Putamen (tissue), 1 donor: Measurements from ENCODE around the gene ADGRB2.

ENCODE experiments used
- DNase-seq: peaks from one replicate; pipeline ENCODE4 v3.0.0-alpha.2; 2016; ENCODE audit warnings: low spot score

The ADGRB2 gene

GRCh38 chr1:31749785-31750735 lies 14.1 kb downstream of the ADGRB2 start:
- no peak for DNase-seq

GRCh38 chr1:31748365-31748764 lies 15.8 kb downstream of the ADGRB2 start:
- DNase-seq, result no peak

GRCh38 chr1:31747304-31747703 lies 16.8 kb downstream of the ADGRB2 start:
- DNase-seq, result no peak

- DNase-seq, result no peak
These were observed 17.5 kb downstream of the ADGRB2 start for GRCh38 chr1:31746687-31747086.

GRCh38 chr1:31745946-31746670 lies 18.0 kb downstream of the ADGRB2 start:
- no peak for DNase-seq

GRCh38 chr1:31745096-31745945 lies 18.8 kb downstream of the ADGRB2 start:
- no peak for DNase-seq

- DNase-seq, result no peak
These were observed 19.8 kb downstream of the ADGRB2 start for GRCh38 chr1:31744165-31744888.

GRCh38 chr1:31742462-31743212 lies 21.5 kb downstream of the ADGRB2 start:
- DNase-seq, result no peak

GRCh38 chr1:31739346-31739745 lies 24.8 kb downstream of the ADGRB2 start:
- DNase-seq, result no peak

GRCh38 chr1:31736675-31737074 lies 27.5 kb downstream of the ADGRB2 start:
- peak; percentile 64 for DNase-seq

GRCh38 chr1:31735571-31735970 lies 28.6 kb downstream of the ADGRB2 start:
- no peak for DNase-seq

- peak; percentile 42 for DNase-seq
These were observed 29.5 kb downstream of the ADGRB2 start for GRCh38 chr1:31734582-31735107.

GRCh38 chr1:31733389-31734219 lies 30.5 kb downstream of the ADGRB2 start:
- no peak for DNase-seq

- no peak for DNase-seq
These were observed 31.3 kb downstream of the ADGRB2 start for GRCh38 chr1:31732751-31733289.

GRCh38 chr1:31732343-31732742 lies 31.8 kb downstream of the ADGRB2 start:
- no peak for DNase-seq

GRCh38 chr1:31731049-31731565 lies 33.0 kb downstream of the ADGRB2 start:
- no peak for DNase-seq

GRCh38 chr1:31730336-31731048 lies 33.6 kb downstream of the ADGRB2 start:
- DNase-seq, result no peak

GRCh38 chr1:31727849-31728248 lies 36.3 kb downstream of the ADGRB2 start:
- DNase-seq, result no peak
